OCI-LY7 (cell line): Measurements from ENCODE around the gene ANKMY1. TPM values are rescaled to one million over a fixed set of nuclear protein-coding genes. Genes with fewer than 3 reads are reported as not detected.

Experiments
- BruUV-seq: library from RNA; stranded (reverse); fragments of 400-500 nt; replicated peaks from 2 replicates; lab custom pipeline; 2021; lab: Mats Ljungman, UMichigan
- CTCF ChIA-PET: fragments of 300-600 bp; sonication (Branson Sonifier 250); formaldehyde crosslinking; loops from one replicate; lab custom pipeline; 2022; ENCODE audit warnings: antibody characterized with exemption; ENCODE audit not compliant: unreplicated experiment; lab: Charles Lee
- POLR2A ChIA-PET: fragments of 300-600 bp; sonication (Branson Sonifier 250); formaldehyde crosslinking; loops from one replicate; lab custom pipeline; 2022; ENCODE audit warnings: antibody characterized with exemption; lab: Charles Lee
- DNase-seq: peaks from one replicate; pipeline ENCODE4 v3.0.0-alpha.2; 2015; ENCODE audit warnings: low spot score
- H2AFZ ChIP-seq: fragments of 200-600 bp; sonication (generic), shearing (Covaris generic); 2 replicates; pipeline ENCODE4 v1.6.1; 2014; ENCODE audit warnings: mild to moderate bottlenecking, antibody characterized with exemption, low read length, moderate library complexity
- H3K27ac ChIP-seq: fragments of 200-600 bp; sonication (generic); 2 replicates; pipeline ENCODE4 v1.5.1; 2014; ENCODE audit warnings: mixed run types, low read depth, mild to moderate bottlenecking, moderate library complexity, low read length, inconsistent platforms; ENCODE audit not compliant: poor library complexity, severe bottlenecking
- H3K36me3 ChIP-seq: fragments of 200-600 bp; sonication (generic); 2 replicates; pipeline ENCODE4 v1.6.1; 2014; ENCODE audit warnings: mild to moderate bottlenecking, antibody characterized with exemption, low read length, moderate library complexity, mixed read lengths; ENCODE audit not compliant: insufficient read depth
- H3K4me1 ChIP-seq: fragments of 200-600 bp; sonication (generic); 2 replicates; pipeline ENCODE4 v1.5.1; 2014; ENCODE audit warnings: mild to moderate bottlenecking, low read length; ENCODE audit not compliant: insufficient read depth, poor library complexity, severe bottlenecking
- H3K4me2 ChIP-seq: fragments of 200-600 bp; sonication (generic); 2 replicates; pipeline ENCODE4 v1.6.1; 2014; ENCODE audit warnings: mild to moderate bottlenecking, low read length
- H3K4me3 ChIP-seq: fragments of 200-600 bp; sonication (generic); 2 replicates; pipeline ENCODE4 v1.5.1; 2014; ENCODE audit warnings: mild to moderate bottlenecking, low read depth, low read length; ENCODE audit not compliant: poor library complexity, severe bottlenecking
- H3K79me2 ChIP-seq: fragments of 200-600 bp; sonication (generic); 2 replicates; pipeline ENCODE4 v1.6.1; 2016; ENCODE audit warnings: low read depth, mild to moderate bottlenecking, low read length, moderate library complexity, mixed read lengths; ENCODE audit not compliant: insufficient read depth
- H3K9me2 ChIP-seq: fragments of 200-600 bp; sonication (generic); 2 replicates; pipeline ENCODE4 v1.6.1; 2016; ENCODE audit warnings: mild to moderate bottlenecking, low read length, mixed read lengths; ENCODE audit not compliant: insufficient read depth
- H3K9me3 ChIP-seq: fragments of 200-600 bp; sonication (generic); 2 replicates; pipeline ENCODE4 v1.6.1; 2014; ENCODE audit warnings: mild to moderate bottlenecking, mixed run types, low read length, mixed read lengths
- H4K20me1 ChIP-seq: fragments of 200-600 bp; sonication (generic); 2 replicates; pipeline ENCODE4 v1.6.1; 2014; ENCODE audit warnings: mild to moderate bottlenecking, antibody characterized with exemption, low read length, moderate library complexity, mixed read lengths; ENCODE audit not compliant: insufficient read depth
- EZH2phosphoT487 ChIP-seq: fragments of 200-600 bp; sonication (generic); IDR thresholded peaks from 2 replicates; pipeline ENCODE4 v1.6.1; 2018; ENCODE audit warnings: low read depth, borderline replicate concordance, mild to moderate bottlenecking, mixed run types, antibody characterized with exemption, low read length, moderate library complexity, mixed read lengths
- intact Hi-C: fragments of 100-400 bp; cut with micrococcal nuclease; formaldehyde crosslinking; loops from one replicate; pipeline ENCODE4 v1.10.0; 2022; ENCODE audit not compliant: unreplicated experiment
- total RNA-seq, 2 experiments: library from RNA; depleted of rRNA in 1 of 2; stranded (reverse); fragments of >200 nt in 1 of 2; shearing (Covaris generic) in 1 of 2; gene quantifications; 2 replicates each; pipeline ENCODE4 v1.2.3, GENCODE V29; 2014 to 2022
- TF ChIP-seq, protein P1 (sequence below): fragments of 200-600 bp; sonication (generic); conservative IDR thresholded peaks from 2 replicates; pipeline ENCODE4 v1.5.1; 2014; ENCODE audit warnings: mild to moderate bottlenecking, antibody characterized with exemption, low read length, moderate library complexity, mixed read lengths

The ANKMY1 gene
- total RNA-seq, 2 experiments from 2014 or later = 30.6 to 65.9 TPM

DNA sequence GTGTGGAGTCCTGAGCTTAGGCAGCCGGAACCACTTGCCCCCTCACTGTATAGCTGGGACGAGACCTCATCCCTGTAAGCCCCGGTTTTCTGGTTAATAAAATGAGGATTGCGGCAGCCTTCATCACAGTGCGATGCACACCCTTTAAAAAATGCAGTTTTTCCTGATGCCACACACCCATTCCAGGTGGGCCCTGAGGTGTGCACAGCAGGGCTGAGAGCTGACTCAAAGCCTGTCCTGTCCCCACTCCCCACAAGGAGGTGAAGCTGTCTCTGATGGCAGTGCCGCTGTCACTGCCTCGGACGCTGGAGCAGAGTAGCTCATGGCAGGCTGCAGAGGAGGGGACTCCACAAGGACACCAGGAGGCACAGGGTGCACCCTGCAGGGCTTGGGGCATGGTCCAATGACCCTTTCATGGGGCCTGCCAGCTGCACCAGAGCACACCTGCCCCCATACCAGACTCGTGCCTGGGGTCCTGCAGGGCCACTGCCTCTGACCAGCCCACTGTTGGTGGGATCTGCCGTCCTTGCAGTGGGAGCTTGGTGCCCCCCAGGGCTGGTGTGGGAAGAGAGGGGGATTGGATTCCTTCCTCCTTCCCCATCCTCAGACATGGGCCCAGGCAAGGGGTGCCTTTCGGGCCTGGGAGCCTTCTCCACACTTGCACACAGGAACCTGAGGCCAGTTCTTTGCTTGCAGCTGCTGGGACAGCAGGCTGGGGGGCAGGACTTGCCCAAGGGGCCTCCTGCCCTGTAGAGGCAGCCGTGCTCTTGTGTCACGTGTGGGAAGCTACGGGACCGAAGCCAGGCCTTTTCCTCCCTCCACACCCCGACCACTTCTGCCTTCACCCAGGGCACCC is 99.5 kb downstream of the ANKMY1 start:
- Histone ChIP-seq H3K9me3 (no peaks in the 10 kb centered on the region), H2AFZ (no peak overlapping the region), H3K27ac (no peak overlapping the region), H4K20me1 (no peaks in the 10 kb centered on the region), H3K9me2 (no peaks in the 10 kb centered on the region), H3K4me1 (no peaks in the 10 kb centered on the region), H3K4me3 (no peak overlapping the region), H3K36me3 (no peaks in the 10 kb centered on the region), H3K4me2 (no peak overlapping the region), H3K79me2 (no peaks in the 10 kb centered on the region)
- TF ChIP-seq, protein P1, sequence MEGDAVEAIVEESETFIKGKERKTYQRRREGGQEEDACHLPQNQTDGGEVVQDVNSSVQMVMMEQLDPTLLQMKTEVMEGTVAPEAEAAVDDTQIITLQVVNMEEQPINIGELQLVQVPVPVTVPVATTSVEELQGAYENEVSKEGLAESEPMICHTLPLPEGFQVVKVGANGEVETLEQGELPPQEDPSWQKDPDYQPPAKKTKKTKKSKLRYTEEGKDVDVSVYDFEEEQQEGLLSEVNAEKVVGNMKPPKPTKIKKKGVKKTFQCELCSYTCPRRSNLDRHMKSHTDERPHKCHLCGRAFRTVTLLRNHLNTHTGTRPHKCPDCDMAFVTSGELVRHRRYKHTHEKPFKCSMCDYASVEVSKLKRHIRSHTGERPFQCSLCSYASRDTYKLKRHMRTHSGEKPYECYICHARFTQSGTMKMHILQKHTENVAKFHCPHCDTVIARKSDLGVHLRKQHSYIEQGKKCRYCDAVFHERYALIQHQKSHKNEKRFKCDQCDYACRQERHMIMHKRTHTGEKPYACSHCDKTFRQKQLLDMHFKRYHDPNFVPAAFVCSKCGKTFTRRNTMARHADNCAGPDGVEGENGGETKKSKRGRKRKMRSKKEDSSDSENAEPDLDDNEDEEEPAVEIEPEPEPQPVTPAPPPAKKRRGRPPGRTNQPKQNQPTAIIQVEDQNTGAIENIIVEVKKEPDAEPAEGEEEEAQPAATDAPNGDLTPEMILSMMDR = no peak
- no peak for TF ChIP-seq EZH2phosphoT487
- ChIA-PET POLR2A (no interaction called here), CTCF (no interaction called here)
- intact Hi-C loops = no loop called here
- no peak for DNase-seq
- no TSS peak for BruUV-seq

DNA sequence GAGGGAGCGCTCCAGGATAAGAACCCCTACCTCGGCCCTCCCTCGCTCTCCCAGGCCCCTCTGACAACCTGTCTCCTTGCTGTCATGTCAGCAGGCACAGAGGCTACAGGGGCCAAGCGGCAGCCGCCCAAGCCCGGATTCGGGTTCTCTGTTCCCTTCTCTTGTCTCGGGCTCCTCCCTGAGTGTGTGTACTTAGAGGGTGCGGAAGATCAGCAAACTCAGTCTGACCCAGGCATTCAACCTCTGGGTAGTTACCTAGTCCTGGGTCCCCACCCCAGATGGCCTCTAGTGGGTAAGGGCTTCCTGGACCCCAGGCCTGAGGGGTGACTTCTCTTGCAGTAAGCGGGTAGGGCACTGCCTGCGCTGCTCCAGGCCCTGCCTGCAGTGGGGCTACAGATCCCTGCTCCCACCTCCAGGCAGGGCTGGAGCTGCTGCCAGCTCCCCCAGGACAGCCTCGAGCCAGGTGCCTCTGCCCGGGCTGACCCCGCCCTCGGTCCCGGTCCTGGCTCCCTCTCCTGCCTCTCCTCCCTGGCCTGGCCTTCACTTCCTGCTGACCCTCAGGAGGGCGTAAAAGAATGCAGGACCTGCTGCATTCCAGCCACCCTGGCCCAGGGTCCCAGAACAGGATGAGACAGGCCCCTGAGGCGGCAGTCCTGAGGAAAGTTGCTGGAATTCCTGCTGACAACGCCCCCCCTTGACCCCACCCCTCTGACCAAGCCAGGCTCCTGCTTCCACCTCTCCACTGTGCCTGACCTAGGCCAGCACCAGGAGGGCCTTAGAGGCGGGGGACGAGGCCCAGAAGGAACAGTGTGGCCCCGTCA is 100.4 kb downstream of the ANKMY1 start:
- no peak for TF ChIP-seq EZH2phosphoT487
- TF ChIP-seq, protein P1 = no peak
- Histone ChIP-seq H3K4me2 (no peak overlapping the region), H3K79me2 (no peaks in the 10 kb centered on the region), H3K36me3 (no peaks in the 10 kb centered on the region), H3K9me2 (no peaks in the 10 kb centered on the region), H2AFZ (no peak overlapping the region), H4K20me1 (no peaks in the 10 kb centered on the region), H3K9me3 (no peaks in the 10 kb centered on the region), H3K4me3 (no peak overlapping the region), H3K27ac (no peak overlapping the region), H3K4me1 (no peaks in the 10 kb centered on the region)
- intact Hi-C loops = no loop called here
- no TSS peak for BruUV-seq
- ChIA-PET POLR2A (no interaction called here), CTCF (no interaction called here)
- DNase-seq = no peak
